Activated CD4-positive, alpha-beta T cell treated with anti-CD3 and anti-CD28 coated beads, Interleukin-2, amount 10 ng/mL, durations not matched to agents 7 days and 5 days (primary cell): Measurements from ENCODE around the gene NACC2. TPM values are rescaled to one million over a fixed set of nuclear protein-coding genes. Genes with fewer than 3 reads are reported as not detected.
A peak's percentile ranks its signal among the peaks of the same experiment; 100 is the strongest.

ENCODE experiments used
- CTCF ChIA-PET: fragments of 350-600 bp; sonication (Branson Sonifier 250); formaldehyde crosslinking; loops from one replicate; lab custom pipeline; 2021; ENCODE audit warnings: antibody characterized with exemption; lab: Charles Lee
- POLR2A ChIA-PET: fragments of 350-600 bp; sonication (Branson Sonifier 250); formaldehyde crosslinking; loops from one replicate; lab custom pipeline; 2021; ENCODE audit warnings: antibody characterized with exemption; lab: Charles Lee
- DNase-seq: peaks from one replicate; pipeline ENCODE4 v3.0.0-alpha.2; 2020
- H3K27ac Mint-ChIP-seq: one replicate; pipeline ENCODE4 v1.8.0; 2021; ENCODE audit warnings: mild to moderate bottlenecking, moderate library complexity, mixed read lengths
- H3K27me3 Mint-ChIP-seq: one replicate; pipeline ENCODE4 v1.8.0; 2021; ENCODE audit warnings: mixed read lengths
- H3K36me3 Mint-ChIP-seq: one replicate; pipeline ENCODE4 v1.8.0; 2021; ENCODE audit warnings: low read depth, mixed read lengths
- H3K4me1 Mint-ChIP-seq: one replicate; pipeline ENCODE4 v1.8.0; 2021; ENCODE audit warnings: mixed read lengths
- H3K4me3 Mint-ChIP-seq: one replicate; pipeline ENCODE4 v1.8.0; 2021; ENCODE audit warnings: mild to moderate bottlenecking, moderate library complexity, mixed read lengths
- H3K9me3 Mint-ChIP-seq: one replicate; pipeline ENCODE4 v1.8.0; 2021; ENCODE audit warnings: mixed read lengths
- total RNA-seq, 2 experiments: library from RNA; stranded (reverse); gene quantifications; one replicate each; pipeline ENCODE4 v1.2.3, GENCODE V29; 2021

NACC2 gene
- total RNA-seq, 2 experiments from 2014 or later, result 4.1 to 4.4 TPM

- DNase-seq, result no peak
- Mint-ChIP-seq H3K4me1 (peaks cover 1% of the 10 kb centered on the region), H3K9me3 (no peaks in the 10 kb centered on the region), H3K36me3 (no peaks in the 10 kb centered on the region), H3K27ac (no peak overlapping the region), H3K4me3 (no peak overlapping the region), H3K27me3 (no peaks in the 10 kb centered on the region)
- CTCF ChIA-PET, result interaction anchor here (0.9 kb wide), 1 partner anchor 16 kb away, joined by 3 read pairs; no protein-coding TSS in a partner anchor
- POLR2A ChIA-PET, result no interaction called here
These were observed 35.7 kb downstream of the NACC2 start for GRCh38 chr9:136059321-136059791.

GRCh38 chr9:136058801-136059302, 36.2 kb downstream of the NACC2 start:
- peaks cover 1% of the 10 kb centered on the region for H3K4me1 Mint-ChIP-seq
- ChIA-PET POLR2A (no interaction called here), CTCF (interaction anchor here (0.9 kb wide), 1 partner anchor 16 kb away, joined by 3 read pairs; no protein-coding TSS in a partner anchor)
- H3K36me3 Mint-ChIP-seq, result no peaks in the 10 kb centered on the region
- H3K27ac Mint-ChIP-seq, result no peak overlapping the region
- H3K9me3 Mint-ChIP-seq, result no peaks in the 10 kb centered on the region
- no peak overlapping the region for H3K4me3 Mint-ChIP-seq
- H3K27me3 Mint-ChIP-seq, result no peaks in the 10 kb centered on the region
- peak; percentile 5 for DNase-seq

- no peak overlapping the region for H3K27ac Mint-ChIP-seq
- no peaks in the 10 kb centered on the region for H3K9me3 Mint-ChIP-seq
- H3K4me1 Mint-ChIP-seq, result peaks cover 1% of the 10 kb centered on the region
- CTCF ChIA-PET, result no interaction called here
- no peak overlapping the region for H3K4me3 Mint-ChIP-seq
- H3K27me3 Mint-ChIP-seq, result no peaks in the 10 kb centered on the region
- DNase-seq, result no peak
- POLR2A ChIA-PET, result no interaction called here
- H3K36me3 Mint-ChIP-seq, result no peaks in the 10 kb centered on the region
These were observed 37.0 kb downstream of the NACC2 start for GRCh38 chr9:136058084-136058483.

- H3K4me3 Mint-ChIP-seq, result no peak overlapping the region
- peaks cover 1% of the 10 kb centered on the region for H3K4me1 Mint-ChIP-seq
- no peaks in the 10 kb centered on the region for H3K36me3 Mint-ChIP-seq
- ChIA-PET POLR2A (no interaction called here), CTCF (no interaction called here)
- H3K9me3 Mint-ChIP-seq, result no peaks in the 10 kb centered on the region
- no peaks in the 10 kb centered on the region for H3K27me3 Mint-ChIP-seq
- H3K27ac Mint-ChIP-seq, result no peak overlapping the region
- DNase-seq, result no peak
These were observed 37.6 kb downstream of the NACC2 start for GRCh38 chr9:136057236-136058081.

- no peak for DNase-seq
- H3K27me3 Mint-ChIP-seq, result peaks cover 4% of the 10 kb centered on the region
- no peak overlapping the region for H3K4me3 Mint-ChIP-seq
- ChIA-PET CTCF (no interaction called here), POLR2A (no interaction called here)
- H3K36me3 Mint-ChIP-seq, result no peaks in the 10 kb centered on the region
- H3K4me1 Mint-ChIP-seq, result peaks cover 1% of the 10 kb centered on the region
- no peaks in the 10 kb centered on the region for H3K9me3 Mint-ChIP-seq
- no peak overlapping the region for H3K27ac Mint-ChIP-seq
These were observed 38.4 kb downstream of the NACC2 start for GRCh38 chr9:136056546-136057235.

GRCh38 chr9:136055715-136056545, 39.2 kb downstream of the NACC2 start:
- Mint-ChIP-seq H3K27me3 (peaks cover 4% of the 10 kb centered on the region), H3K4me3 (no peak overlapping the region), H3K4me1 (peaks cover 1% of the 10 kb centered on the region), H3K36me3 (no peaks in the 10 kb centered on the region), H3K9me3 (no peaks in the 10 kb centered on the region), H3K27ac (no peak overlapping the region)
- no peak for DNase-seq
- POLR2A ChIA-PET, result interaction anchor here (0.6 kb wide), 1 partner anchor 34 kb away, joined by 7 read pairs; no protein-coding TSS in a partner anchor
- CTCF ChIA-PET, result no interaction called here

- CTCF ChIA-PET, result no interaction called here
- no peak overlapping the region for H3K4me3 Mint-ChIP-seq
- no peak for DNase-seq
- POLR2A ChIA-PET, result interaction anchor here (0.6 kb wide), 1 partner anchor 35 kb away, joined by 7 read pairs; no protein-coding TSS in a partner anchor
- H3K27me3 Mint-ChIP-seq, result peaks cover 4% of the 10 kb centered on the region
- peaks cover 1% of the 10 kb centered on the region for H3K4me1 Mint-ChIP-seq
- H3K9me3 Mint-ChIP-seq, result no peaks in the 10 kb centered on the region
- H3K36me3 Mint-ChIP-seq, result no peaks in the 10 kb centered on the region
- H3K27ac Mint-ChIP-seq, result no peak overlapping the region
These were observed 40.0 kb downstream of the NACC2 start for GRCh38 chr9:136054798-136055714.

GRCh38 chr9:136054146-136054545, 40.9 kb downstream of the NACC2 start:
- Mint-ChIP-seq H3K27ac (no peak overlapping the region), H3K9me3 (no peaks in the 10 kb centered on the region), H3K27me3 (peaks cover 4% of the 10 kb centered on the region), H3K4me3 (no peak overlapping the region), H3K4me1 (peaks cover 1% of the 10 kb centered on the region), H3K36me3 (no peaks in the 10 kb centered on the region)
- ChIA-PET CTCF (interaction anchor here (0.8 to 1.1 kb wide), 2 partner anchors 36 to 54 kb away, joined by 3 to 4 read pairs; no protein-coding TSS in a partner anchor), POLR2A (no interaction called here)
- DNase-seq, result no peak

- no peak overlapping the region for H3K27ac Mint-ChIP-seq
- H3K4me3 Mint-ChIP-seq, result no peak overlapping the region
- no peak for DNase-seq
- peaks cover 4% of the 10 kb centered on the region for H3K27me3 Mint-ChIP-seq
- H3K36me3 Mint-ChIP-seq, result no peaks in the 10 kb centered on the region
- ChIA-PET CTCF (interaction anchor here (0.8 to 1.4 kb wide), 4 partner anchors 36 to 86 kb away, joined by 3 to 4 read pairs (median 3); no protein-coding TSS in a partner anchor), POLR2A (no interaction called here)
- H3K4me1 Mint-ChIP-seq, result peaks cover 1% of the 10 kb centered on the region
- H3K9me3 Mint-ChIP-seq, result no peaks in the 10 kb centered on the region
These were observed 41.3 kb downstream of the NACC2 start for GRCh38 chr9:136053757-136054142.

GRCh38 chr9:136052991-136053756, 41.9 kb downstream of the NACC2 start:
- DNase-seq, result no peak
- ChIA-PET POLR2A (no interaction called here), CTCF (interaction anchor here (0.8 to 1.4 kb wide), 4 partner anchors 37 to 85 kb away, joined by 3 to 4 read pairs (median 3); no protein-coding TSS in a partner anchor)
- H3K27me3 Mint-ChIP-seq, result peaks cover 4% of the 10 kb centered on the region
- peaks cover 1% of the 10 kb centered on the region for H3K4me1 Mint-ChIP-seq
- no peak overlapping the region for H3K27ac Mint-ChIP-seq
- H3K36me3 Mint-ChIP-seq, result no peaks in the 10 kb centered on the region
- H3K4me3 Mint-ChIP-seq, result no peak overlapping the region
- no peaks in the 10 kb centered on the region for H3K9me3 Mint-ChIP-seq

- H3K4me3 Mint-ChIP-seq, result no peak overlapping the region
- CTCF ChIA-PET, result interaction anchor here (1.2 to 1.4 kb wide), 2 partner anchors 70 to 85 kb away, joined by 3 read pairs; no protein-coding TSS in a partner anchor
- H3K4me1 Mint-ChIP-seq, result peaks cover 1% of the 10 kb centered on the region
- POLR2A ChIA-PET, result interaction anchor here (0.6 kb wide), 1 partner anchor 81 kb away, joined by 3 read pairs; no protein-coding TSS in a partner anchor
- DNase-seq, result no peak
- H3K9me3 Mint-ChIP-seq, result no peaks in the 10 kb centered on the region
- no peaks in the 10 kb centered on the region for H3K36me3 Mint-ChIP-seq
- H3K27me3 Mint-ChIP-seq, result peaks cover 4% of the 10 kb centered on the region
- no peak overlapping the region for H3K27ac Mint-ChIP-seq
These were observed 42.6 kb downstream of the NACC2 start for GRCh38 chr9:136052472-136052880.
